Loucy (cell line): ENCODE data around the gene JPT2.

Source experiments
- H2AFZ ChIP-seq: fragments of 200-600 bp; sonication (generic); 2 replicates; pipeline ENCODE4 v1.6.0; 2016; ENCODE audit warnings: antibody characterized with exemption, mild to moderate bottlenecking, low read length, moderate library complexity
- H3F3A ChIP-seq: fragments of 200-600 bp; 2 replicates; pipeline ENCODE4 v1.6.0; 2016; ENCODE audit warnings: antibody characterized with exemption, low read depth, mild to moderate bottlenecking
- H3K27me3 ChIP-seq: fragments of 200-600 bp; sonication (generic); 2 replicates; pipeline ENCODE4 v1.6.1; 2014; ENCODE audit warnings: low read length, mild to moderate bottlenecking; ENCODE audit not compliant: insufficient read depth, poor library complexity, severe bottlenecking
- H3K36me3 ChIP-seq: fragments of 200-600 bp; sonication (generic); 2 replicates; pipeline ENCODE4 v1.6.1; 2016; ENCODE audit warnings: low read length; ENCODE audit not compliant: insufficient read depth
- H3K4me1 ChIP-seq: fragments of 200-600 bp; sonication (generic); 2 replicates; pipeline ENCODE4 v1.5.1; 2014; ENCODE audit warnings: low read length, mild to moderate bottlenecking; ENCODE audit not compliant: insufficient read depth, poor library complexity, severe bottlenecking
- H3K4me2 ChIP-seq: fragments of 200-600 bp; sonication (generic); 2 replicates; pipeline ENCODE4 v1.6.0; 2014; ENCODE audit warnings: antibody characterized with exemption, low read length, low read depth, mild to moderate bottlenecking; ENCODE audit not compliant: poor library complexity, severe bottlenecking
- H3K4me3 ChIP-seq: fragments of 200-600 bp; sonication (generic); 2 replicates; pipeline ENCODE4 v1.5.1; 2014; ENCODE audit warnings: low read length, mild to moderate bottlenecking, mixed read lengths; ENCODE audit not compliant: poor library complexity, severe bottlenecking
- H3K79me2 ChIP-seq: fragments of 200-600 bp; sonication (generic); 2 replicates; pipeline ENCODE4 v1.6.1; 2014; ENCODE audit warnings: low read length; ENCODE audit not compliant: insufficient read depth
- H3K9ac ChIP-seq: fragments of 200-600 bp; sonication (generic); 2 replicates; pipeline ENCODE4 v1.6.0; 2014; ENCODE audit warnings: mild to moderate bottlenecking, low read depth, low read length, moderate library complexity; ENCODE audit not compliant: poor library complexity, severe bottlenecking
- H3K9me2 ChIP-seq: fragments of 200-600 bp; sonication (generic); replicated peaks from 2 replicates; pipeline ENCODE4 v1.6.1; 2016; ENCODE audit warnings: low read depth, low read length, mixed read lengths
- H3K9me3 ChIP-seq: fragments of 200-600 bp; sonication (generic); 2 replicates; pipeline ENCODE4 v1.6.1; 2014; ENCODE audit warnings: mild to moderate bottlenecking, antibody characterized with exemption, low read length, low read depth; ENCODE audit not compliant: insufficient read depth
- H4K20me1 ChIP-seq: fragments of 200-600 bp; sonication (generic); 2 replicates; pipeline ENCODE4 v1.6.0; 2014; ENCODE audit warnings: antibody characterized with exemption, low read length, mild to moderate bottlenecking; ENCODE audit not compliant: insufficient read depth, poor library complexity, severe bottlenecking
- EZH2phosphoT487 ChIP-seq: fragments of 200-600 bp; IDR thresholded peaks from 2 replicates; pipeline ENCODE4 v1.6.1; 2018; ENCODE audit warnings: antibody characterized with exemption, mild to moderate bottlenecking, moderate library complexity, borderline replicate concordance
- TF ChIP-seq, protein P1 (sequence below): fragments of 200-600 bp; sonication (generic); conservative IDR thresholded peaks from 2 replicates; pipeline ENCODE4 v1.5.1; 2014; ENCODE audit warnings: mild to moderate bottlenecking, antibody characterized with exemption, low read length

JPT2 gene

DNA sequence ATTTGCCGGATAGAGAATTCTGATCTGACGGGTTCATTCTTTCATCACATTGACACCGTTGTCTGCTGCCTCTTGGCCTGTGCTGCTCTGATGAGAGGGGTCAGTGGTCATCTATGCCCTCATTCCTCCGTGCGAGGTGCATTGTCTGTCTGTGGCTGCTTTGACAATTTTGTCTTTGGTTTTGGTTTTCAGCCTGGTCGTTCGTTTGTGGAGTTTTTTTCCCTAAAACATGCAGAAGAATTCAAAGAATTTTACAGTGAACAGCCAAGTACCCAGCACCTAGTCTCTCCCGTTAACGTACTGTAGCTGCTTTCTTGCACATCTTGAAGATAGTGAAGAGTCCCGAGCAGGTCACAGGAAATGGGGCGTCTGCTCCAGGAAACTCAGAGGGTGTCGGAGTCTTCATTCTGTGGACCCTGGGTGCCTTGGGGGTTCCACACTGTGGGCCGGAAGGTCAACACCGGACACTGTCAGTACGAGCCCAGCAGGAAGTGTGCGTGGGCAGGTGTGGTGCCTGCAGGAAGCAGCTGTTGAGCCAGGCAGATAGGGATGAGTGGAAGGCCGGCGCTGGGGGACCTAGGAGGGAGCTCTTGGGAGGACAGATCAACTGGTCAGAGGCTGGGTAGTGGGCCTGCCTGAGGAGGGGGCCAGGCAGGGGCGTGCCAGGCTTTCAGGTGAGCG is 37.7 kb upstream of the JPT2 start:
- Histone ChIP-seq H3K4me3 (no peak overlapping the region), H3F3A (no peaks in the 10 kb centered on the region), H3K9me2 (no peaks in the 10 kb centered on the region), H3K27me3 (no peaks in the 10 kb centered on the region), H3K4me1 (no peaks in the 10 kb centered on the region), H4K20me1 (no peaks in the 10 kb centered on the region), H3K9ac (no peak overlapping the region), H3K36me3 (peaks cover 44% of the 10 kb centered on the region; the same call in 1 of the 2 replicates), H3K79me2 (no peaks in the 10 kb centered on the region), H3K9me3 (no peaks in the 10 kb centered on the region), H3K4me2 (no peak overlapping the region), H2AFZ (no peak overlapping the region)
- TF ChIP-seq EZH2phosphoT487: no peak
- TF ChIP-seq, protein P1, sequence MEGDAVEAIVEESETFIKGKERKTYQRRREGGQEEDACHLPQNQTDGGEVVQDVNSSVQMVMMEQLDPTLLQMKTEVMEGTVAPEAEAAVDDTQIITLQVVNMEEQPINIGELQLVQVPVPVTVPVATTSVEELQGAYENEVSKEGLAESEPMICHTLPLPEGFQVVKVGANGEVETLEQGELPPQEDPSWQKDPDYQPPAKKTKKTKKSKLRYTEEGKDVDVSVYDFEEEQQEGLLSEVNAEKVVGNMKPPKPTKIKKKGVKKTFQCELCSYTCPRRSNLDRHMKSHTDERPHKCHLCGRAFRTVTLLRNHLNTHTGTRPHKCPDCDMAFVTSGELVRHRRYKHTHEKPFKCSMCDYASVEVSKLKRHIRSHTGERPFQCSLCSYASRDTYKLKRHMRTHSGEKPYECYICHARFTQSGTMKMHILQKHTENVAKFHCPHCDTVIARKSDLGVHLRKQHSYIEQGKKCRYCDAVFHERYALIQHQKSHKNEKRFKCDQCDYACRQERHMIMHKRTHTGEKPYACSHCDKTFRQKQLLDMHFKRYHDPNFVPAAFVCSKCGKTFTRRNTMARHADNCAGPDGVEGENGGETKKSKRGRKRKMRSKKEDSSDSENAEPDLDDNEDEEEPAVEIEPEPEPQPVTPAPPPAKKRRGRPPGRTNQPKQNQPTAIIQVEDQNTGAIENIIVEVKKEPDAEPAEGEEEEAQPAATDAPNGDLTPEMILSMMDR: no peak

GRCh38 chr16:1641261-1641660 is 36.8 kb upstream of the JPT2 start:
- Histone ChIP-seq H3K79me2 (no peaks in the 10 kb centered on the region), H3K36me3 (peaks cover 46% of the 10 kb centered on the region; the same call in 1 of the 2 replicates), H3K9me2 (no peaks in the 10 kb centered on the region), H3K4me3 (no peak overlapping the region), H3K4me1 (no peaks in the 10 kb centered on the region), H2AFZ (no peak overlapping the region), H3F3A (no peaks in the 10 kb centered on the region), H3K9ac (no peak overlapping the region), H3K4me2 (no peak overlapping the region), H3K27me3 (no peaks in the 10 kb centered on the region), H4K20me1 (no peaks in the 10 kb centered on the region), H3K9me3 (no peaks in the 10 kb centered on the region)
- TF ChIP-seq, protein P1: no peak

- H3K27me3 ChIP-seq: no peaks in the 10 kb centered on the region
Measured at GRCh38 chr16:1642148-1642547, 35.9 kb upstream of the JPT2 start.

More at GRCh38 chr16:1642148-1642547, 35.9 kb upstream of the JPT2 start:
- H3K36me3 ChIP-seq: peaks cover 46% of the 10 kb centered on the region; the same call in 1 of the 2 replicates
- H4K20me1 ChIP-seq: no peaks in the 10 kb centered on the region
- no peaks in the 10 kb centered on the region for H3K79me2 ChIP-seq
- no peak overlapping the region for H3K9ac ChIP-seq
- no peaks in the 10 kb centered on the region for H3K4me1 ChIP-seq
- no peak overlapping the region for H3K4me3 ChIP-seq
- no peak overlapping the region for H3K4me2 ChIP-seq
- H3K9me3 ChIP-seq: no peaks in the 10 kb centered on the region
- H3K9me2 ChIP-seq: no peaks in the 10 kb centered on the region
- no peak overlapping the region for H2AFZ ChIP-seq
- TF ChIP-seq, protein P1: no peak
- TF ChIP-seq EZH2phosphoT487: no peak
- no peaks in the 10 kb centered on the region for H3F3A ChIP-seq
